ENCODE results near the gene MTMR3.

Gene MTMR3

DNA sequence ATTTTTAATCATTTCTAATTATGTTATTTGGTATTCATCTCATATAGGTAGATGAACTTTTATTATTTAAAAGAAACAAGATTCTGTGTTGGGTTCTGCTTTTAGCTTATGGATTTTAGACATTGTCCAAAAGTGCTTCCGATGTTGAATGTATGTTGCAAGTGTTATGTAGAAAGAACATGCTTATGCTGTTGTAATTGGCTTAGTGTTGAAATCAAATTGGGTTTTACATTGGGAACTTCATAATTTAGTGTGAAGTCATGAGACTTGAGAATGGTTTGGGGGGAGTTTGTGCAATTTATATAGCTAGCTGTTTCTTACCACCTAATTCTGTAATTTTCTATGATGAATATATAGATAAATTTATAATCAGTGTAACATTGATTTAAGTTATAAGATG is 3.6 kb downstream of the MTMR3 start:
- DNase-seq = no peak
- Histone ChIP-seq H3K4me3 (ENCODE audit: low read depth, low read length) (no peak overlapping the region), H3K36me3 (no peaks in the 10 kb centered on the region; the same call in 1 of the 2 replicates), H3K27me3 (no peaks in the 10 kb centered on the region), H3K9me3 (no peaks in the 10 kb centered on the region), H3K4me1 (no peaks in the 10 kb centered on the region)
- TF ChIP-seq, protein P1, sequence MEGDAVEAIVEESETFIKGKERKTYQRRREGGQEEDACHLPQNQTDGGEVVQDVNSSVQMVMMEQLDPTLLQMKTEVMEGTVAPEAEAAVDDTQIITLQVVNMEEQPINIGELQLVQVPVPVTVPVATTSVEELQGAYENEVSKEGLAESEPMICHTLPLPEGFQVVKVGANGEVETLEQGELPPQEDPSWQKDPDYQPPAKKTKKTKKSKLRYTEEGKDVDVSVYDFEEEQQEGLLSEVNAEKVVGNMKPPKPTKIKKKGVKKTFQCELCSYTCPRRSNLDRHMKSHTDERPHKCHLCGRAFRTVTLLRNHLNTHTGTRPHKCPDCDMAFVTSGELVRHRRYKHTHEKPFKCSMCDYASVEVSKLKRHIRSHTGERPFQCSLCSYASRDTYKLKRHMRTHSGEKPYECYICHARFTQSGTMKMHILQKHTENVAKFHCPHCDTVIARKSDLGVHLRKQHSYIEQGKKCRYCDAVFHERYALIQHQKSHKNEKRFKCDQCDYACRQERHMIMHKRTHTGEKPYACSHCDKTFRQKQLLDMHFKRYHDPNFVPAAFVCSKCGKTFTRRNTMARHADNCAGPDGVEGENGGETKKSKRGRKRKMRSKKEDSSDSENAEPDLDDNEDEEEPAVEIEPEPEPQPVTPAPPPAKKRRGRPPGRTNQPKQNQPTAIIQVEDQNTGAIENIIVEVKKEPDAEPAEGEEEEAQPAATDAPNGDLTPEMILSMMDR (IDR thresholded peaks at IDR 0.05; ENCODE audit: low read depth, low read length) = no peak

DNA sequence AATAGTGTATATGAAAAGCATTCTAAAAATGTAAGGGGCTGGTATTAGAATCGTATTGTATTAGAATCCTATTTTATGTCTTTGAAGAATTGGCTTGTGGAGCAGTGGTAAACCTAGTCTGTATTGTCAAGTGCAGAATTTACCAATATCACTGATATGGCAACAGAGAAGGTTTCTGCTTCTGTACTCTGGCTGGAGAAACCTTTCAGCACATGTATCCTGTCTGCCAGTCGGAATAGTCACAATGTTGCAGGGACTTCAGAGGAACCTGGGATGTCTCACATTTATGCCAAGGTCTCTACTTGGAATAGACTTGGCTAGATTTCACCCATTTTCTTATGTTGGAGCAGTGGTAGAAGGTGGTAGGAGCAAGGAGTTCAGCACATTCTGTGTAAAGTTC is 4.4 kb downstream of the MTMR3 start:
- no peaks in the 10 kb centered on the region for H3K27me3 ChIP-seq
- no peaks in the 10 kb centered on the region for H3K4me1 ChIP-seq
- H3K36me3 ChIP-seq = no peaks in the 10 kb centered on the region; the same call in 1 of the 2 replicates
- TF ChIP-seq, protein P1 (IDR thresholded peaks at IDR 0.05; ENCODE audit: low read depth, low read length) = no peak
- DNase-seq = no peak
- no peaks in the 10 kb centered on the region for H3K9me3 ChIP-seq
- no peak overlapping the region for H3K4me3 ChIP-seq (ENCODE audit: low read depth, low read length)

DNA sequence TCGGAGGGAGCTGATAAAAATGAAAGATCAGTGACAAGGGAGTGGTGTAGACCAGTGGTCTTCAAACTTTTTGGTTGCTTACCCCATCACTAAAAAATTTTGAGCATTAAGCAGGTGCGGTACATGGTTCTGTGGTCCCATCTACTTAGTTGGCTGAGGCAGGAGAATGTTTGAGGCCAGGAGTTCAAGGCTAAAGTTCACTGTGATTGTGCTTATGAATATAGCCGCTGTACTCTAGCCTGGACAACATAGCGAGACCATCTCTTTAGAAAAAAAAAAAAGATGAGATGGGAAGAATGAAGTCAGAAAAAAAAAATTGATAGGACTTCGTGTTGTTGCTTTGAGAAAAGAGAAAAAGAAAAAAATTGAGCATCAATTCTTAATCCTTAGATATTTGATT is 7.8 kb downstream of the MTMR3 start:
- Histone ChIP-seq H3K36me3 (no peaks in the 10 kb centered on the region), H3K4me3 (ENCODE audit: low read depth, low read length) (no peak overlapping the region), H3K9me3 (no peaks in the 10 kb centered on the region), H3K27me3 (no peaks in the 10 kb centered on the region), H3K4me1 (no peaks in the 10 kb centered on the region)
- DNase-seq = no peak
- TF ChIP-seq, protein P1 (IDR thresholded peaks at IDR 0.05; ENCODE audit: low read depth, low read length) = no peak

DNA sequence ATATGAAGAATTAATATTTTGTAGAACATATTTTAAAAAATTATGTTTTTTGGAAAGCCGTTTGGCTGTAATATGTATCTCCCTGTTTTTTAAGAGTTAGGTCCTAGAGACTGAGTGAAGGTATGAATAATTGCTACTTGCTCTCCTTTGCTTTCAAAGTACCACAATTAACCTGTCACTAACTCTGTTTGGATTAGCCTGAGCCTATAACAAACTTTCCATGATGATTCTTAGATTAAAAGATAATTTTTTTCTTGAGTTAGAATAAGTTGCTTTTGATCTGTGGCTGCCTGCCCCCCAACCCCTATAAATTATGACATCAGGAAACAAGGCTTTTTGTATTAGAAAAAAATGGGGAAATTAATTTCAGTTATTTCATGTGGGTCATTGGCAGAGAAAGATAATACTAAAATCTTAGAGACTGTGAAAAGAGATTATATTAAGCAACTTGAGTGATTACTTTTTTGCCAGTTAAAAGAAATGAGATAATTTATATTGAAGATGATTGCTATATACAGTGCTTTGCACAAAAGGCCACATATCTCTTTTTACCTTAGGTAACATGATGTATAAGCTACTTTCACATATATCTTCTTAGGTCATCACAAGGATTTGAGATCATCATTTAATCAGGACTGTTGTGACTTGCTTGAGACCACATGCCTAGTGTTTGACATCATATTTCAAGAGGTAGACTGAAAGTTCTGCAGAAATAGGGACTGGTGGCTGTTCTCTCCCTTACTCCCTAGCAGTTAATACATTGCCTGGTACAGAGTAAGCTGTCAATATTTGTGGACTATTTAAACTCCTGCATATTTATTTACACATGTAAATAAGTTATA is 9.6 kb downstream of the MTMR3 start:
- H3K4me3 ChIP-seq (ENCODE audit: low read depth, low read length) = no peak overlapping the region
- TF ChIP-seq, protein P1 (IDR thresholded peaks at IDR 0.05; ENCODE audit: low read depth, low read length) = no peak
- H3K27me3 ChIP-seq = no peaks in the 10 kb centered on the region
- DNase-seq = no peak
- H3K9me3 ChIP-seq = no peaks in the 10 kb centered on the region
- H3K36me3 ChIP-seq = no peaks in the 10 kb centered on the region
- H3K4me1 ChIP-seq = no peaks in the 10 kb centered on the region

DNA sequence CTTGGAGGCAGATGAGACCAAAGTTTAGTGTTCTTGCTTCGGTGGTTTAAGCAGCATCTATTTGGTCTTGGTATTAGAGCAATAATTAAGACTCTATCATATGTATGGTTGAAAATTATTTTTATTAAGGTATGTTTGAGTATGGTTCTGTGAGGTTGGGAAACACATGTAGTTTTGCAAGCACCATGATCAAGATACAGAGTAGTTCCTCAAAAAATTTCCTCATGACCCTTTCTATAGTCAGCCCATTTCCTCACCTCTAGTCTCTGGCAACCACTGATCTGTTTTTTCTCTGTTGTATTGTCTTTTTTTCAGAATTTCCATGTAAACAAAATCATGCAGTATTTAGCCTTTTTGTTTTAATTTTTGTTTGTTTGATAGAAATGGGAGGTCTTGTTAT is 18.4 kb downstream of the MTMR3 start:
- no peaks in the 10 kb centered on the region for H3K27me3 ChIP-seq
- TF ChIP-seq, protein P1 (IDR thresholded peaks at IDR 0.05; ENCODE audit: low read depth, low read length) = no peak
- no peaks in the 10 kb centered on the region for H3K4me1 ChIP-seq
- 0 out of 2 replicates have a peak, but pooled peaks cover 2% of the 10 kb centered on the region for H3K9me3 ChIP-seq
- H3K4me3 ChIP-seq (ENCODE audit: low read depth, low read length) = no peak overlapping the region
- no peaks in the 10 kb centered on the region for H3K36me3 ChIP-seq
- no peak for DNase-seq

DNA sequence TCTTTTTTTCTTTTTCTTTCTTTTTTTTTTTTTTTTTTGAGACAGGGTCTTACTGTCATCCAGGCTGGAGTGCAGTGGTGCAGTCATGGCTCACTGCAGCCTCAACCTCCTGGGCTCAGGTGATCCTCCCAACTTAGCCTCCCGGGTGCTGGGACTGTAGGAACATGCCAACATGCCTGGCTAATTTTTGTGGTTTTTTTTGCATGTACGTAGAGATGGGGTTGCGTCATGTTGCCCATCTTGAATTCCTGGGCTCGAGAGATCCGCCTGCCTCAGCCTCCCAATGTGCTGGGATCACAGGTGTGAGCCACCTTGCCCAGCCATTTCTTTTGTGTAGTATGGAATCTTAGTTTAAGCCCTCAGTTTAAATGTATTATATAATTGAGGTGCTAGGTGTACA is 20.4 kb downstream of the MTMR3 start:
- Histone ChIP-seq H3K36me3 (no peaks in the 10 kb centered on the region), H3K4me3 (ENCODE audit: low read depth, low read length) (no peak overlapping the region), H3K27me3 (no peaks in the 10 kb centered on the region), H3K4me1 (peaks cover 2% of the 10 kb centered on the region; the same call in 1 of the 2 replicates), H3K9me3 (0 out of 2 replicates have a peak, but pooled peaks cover 2% of the 10 kb centered on the region)
- no peak for DNase-seq
- TF ChIP-seq, protein P1 (IDR thresholded peaks at IDR 0.05; ENCODE audit: low read depth, low read length) = no peak
